Embryonic facial prominence (tissue), 1 donor: ENCODE measurements around the gene KIAA0232.
A peak's percentile ranks its signal among the peaks of the same experiment; 100 is the strongest.

Source experiments
- DNase-seq: peaks from one replicate; pipeline ENCODE4 v3.0.0-alpha.2; 2016; ENCODE audit errors: extremely low spot score

The KIAA0232 gene, protein sequence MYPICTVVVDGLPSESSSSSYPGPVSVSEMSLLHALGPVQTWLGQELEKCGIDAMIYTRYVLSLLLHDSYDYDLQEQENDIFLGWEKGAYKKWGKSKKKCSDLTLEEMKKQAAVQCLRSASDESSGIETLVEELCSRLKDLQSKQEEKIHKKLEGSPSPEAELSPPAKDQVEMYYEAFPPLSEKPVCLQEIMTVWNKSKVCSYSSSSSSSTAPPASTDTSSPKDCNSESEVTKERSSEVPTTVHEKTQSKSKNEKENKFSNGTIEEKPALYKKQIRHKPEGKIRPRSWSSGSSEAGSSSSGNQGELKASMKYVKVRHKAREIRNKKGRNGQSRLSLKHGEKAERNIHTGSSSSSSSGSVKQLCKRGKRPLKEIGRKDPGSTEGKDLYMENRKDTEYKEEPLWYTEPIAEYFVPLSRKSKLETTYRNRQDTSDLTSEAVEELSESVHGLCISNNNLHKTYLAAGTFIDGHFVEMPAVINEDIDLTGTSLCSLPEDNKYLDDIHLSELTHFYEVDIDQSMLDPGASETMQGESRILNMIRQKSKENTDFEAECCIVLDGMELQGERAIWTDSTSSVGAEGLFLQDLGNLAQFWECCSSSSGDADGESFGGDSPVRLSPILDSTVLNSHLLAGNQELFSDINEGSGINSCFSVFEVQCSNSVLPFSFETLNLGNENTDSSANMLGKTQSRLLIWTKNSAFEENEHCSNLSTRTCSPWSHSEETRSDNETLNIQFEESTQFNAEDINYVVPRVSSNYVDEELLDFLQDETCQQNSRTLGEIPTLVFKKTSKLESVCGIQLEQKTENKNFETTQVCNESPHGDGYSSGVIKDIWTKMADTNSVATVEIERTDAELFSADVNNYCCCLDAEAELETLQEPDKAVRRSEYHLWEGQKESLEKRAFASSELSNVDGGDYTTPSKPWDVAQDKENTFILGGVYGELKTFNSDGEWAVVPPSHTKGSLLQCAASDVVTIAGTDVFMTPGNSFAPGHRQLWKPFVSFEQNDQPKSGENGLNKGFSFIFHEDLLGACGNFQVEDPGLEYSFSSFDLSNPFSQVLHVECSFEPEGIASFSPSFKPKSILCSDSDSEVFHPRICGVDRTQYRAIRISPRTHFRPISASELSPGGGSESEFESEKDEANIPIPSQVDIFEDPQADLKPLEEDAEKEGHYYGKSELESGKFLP (N-terminal part only)

DNA sequence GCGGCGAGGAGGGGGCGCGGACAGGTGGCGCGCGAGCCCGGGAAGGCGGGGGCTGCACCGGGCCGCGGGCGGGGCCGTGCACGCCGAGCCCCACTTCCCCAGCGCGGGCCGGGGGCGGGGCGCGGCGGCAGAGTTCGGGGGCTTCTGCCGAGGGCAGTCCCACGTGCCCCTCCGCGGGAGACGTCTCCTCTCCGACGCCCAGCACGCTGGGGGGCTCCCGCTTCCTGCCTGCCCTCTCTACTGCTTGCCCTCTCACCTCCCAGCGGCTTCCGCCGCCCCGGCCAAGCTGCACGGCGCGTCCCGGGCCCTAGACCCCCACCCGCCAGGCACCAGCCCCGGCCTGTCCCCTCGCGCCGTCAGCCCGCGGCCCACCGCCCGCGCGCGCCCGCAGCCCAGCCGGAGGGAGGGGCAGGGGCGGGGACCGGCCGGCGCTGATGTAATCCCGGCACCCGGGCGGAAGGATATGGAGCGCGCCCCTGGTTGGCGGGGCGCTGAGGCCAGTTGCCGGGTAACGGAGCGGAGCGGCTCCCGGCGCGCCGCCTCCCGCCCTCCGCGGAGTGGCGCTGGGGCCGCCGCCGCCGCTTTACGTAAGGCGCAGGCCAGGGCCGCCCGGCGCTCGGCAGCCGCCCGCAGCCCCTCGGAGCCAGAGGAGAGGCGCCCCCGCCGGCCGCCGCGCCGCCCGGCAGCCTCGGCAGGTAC is at the start of gene KIAA0232:
TSS of gene KIAA0232 (plus strand) at position 581 of the 699 bp plus-strand sequence. CDS start 41,727 bp downstream, outside the sequence.
- DNase-seq = peak; percentile 87

DNA sequence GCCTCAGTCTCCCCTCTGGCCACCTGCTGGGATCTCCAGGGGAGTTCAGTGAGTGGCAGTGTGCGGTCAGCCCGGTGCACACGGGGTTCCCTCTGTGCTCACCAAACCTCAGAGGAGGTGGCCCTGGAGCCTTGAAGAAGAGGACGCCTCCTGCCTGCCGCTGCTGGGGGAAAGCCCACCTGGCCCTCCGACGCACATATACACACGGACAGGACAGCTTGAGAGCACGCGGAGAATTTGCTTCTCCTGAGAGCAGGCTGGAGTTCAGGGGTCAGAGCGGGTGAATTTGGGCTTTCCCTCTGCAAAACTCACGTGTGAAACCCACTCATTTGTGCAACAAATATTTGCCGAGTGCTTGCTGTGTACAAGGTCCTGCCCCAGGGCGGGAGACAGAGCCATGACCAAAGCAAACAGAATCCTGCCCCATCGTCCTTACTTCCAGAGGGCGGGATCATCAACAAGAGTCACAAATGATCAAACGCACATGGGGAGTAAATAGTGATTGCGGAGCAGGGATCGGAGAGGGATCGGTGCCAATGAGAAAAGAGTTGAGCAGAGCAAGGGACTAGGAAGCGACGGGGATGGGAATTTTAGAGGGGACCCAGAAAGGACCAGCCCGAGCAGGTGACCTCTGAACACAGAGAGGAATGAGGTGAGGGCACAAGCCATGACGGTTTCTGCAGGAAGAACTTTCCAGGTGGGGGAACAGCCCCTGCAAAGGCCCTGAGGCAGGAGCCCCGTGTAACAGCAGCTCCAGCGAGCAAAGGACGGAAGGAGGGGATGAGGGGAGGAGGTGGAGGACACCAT is 49.0 kb upstream of the KIAA0232 start:
- DNase-seq = peak; percentile 2

DNA sequence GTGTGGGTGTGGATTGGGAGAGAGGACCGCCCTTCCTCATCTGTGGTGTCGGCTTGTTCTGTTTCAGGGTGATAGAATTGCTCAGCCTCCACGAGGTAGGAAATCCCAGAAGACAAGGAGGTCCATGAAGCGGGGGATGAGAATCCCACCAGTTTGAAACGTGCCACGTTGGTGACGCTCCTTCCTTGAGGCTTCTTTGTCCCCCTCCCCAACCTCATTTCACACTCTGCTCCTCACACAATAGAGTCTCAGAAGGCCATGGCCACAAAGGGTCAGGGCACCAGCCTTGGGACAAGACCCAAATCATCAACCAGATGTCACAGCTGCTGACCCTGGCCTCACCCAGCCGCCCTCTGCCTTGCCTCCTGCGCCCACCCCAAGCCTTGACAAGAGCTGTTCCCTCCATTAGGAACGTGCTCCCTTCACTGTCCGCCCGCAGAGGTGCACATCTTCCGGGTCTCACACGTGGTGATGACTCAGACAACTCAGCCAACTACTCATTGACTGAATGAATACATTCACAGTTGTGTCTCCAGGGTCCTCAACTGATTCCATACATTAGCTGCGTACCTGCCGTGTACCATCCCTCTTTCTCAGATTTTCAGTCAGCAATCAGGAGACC is 48.3 kb upstream of the KIAA0232 start:
- no peak for DNase-seq

DNA sequence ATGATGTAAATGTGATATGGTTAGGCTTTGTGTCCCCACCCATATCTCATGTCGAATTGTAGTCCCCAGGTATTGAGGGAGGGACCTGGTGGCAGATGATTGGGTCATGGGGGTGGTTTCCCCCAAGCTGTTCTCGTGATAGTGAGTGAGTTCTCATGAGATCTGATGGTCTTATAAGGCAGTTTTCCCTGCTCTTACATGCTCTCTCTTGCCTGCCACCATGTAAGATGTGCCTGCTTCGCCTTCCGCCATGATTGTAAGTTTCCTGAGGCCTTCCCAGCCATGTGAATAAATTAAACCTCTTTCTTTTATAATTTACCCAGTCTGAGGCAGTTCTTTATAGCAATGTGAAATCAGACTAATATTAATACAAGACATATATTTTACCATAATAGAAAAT is 42.6 kb upstream of the KIAA0232 start:
- no peak for DNase-seq

DNA sequence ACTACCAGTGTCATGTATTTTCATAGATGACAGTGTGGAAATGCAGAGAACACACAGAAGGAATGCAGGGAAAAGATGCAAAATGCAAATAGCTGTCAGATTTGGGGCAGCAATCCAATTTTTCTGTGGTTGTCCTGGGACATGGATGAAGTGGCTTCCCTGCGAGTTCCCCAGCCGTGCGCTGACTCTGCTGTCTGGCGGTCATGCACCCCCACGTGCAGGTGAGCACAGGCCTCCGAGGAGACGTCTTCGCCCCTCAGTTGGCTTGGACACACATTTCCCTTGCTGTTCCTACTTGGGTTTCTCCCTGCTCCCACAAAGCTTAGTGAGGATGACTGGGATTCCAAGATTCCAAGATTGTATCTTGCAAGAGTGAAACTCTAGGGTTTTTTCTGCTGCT is 42.2 kb upstream of the KIAA0232 start:
- no peak for DNase-seq

DNA sequence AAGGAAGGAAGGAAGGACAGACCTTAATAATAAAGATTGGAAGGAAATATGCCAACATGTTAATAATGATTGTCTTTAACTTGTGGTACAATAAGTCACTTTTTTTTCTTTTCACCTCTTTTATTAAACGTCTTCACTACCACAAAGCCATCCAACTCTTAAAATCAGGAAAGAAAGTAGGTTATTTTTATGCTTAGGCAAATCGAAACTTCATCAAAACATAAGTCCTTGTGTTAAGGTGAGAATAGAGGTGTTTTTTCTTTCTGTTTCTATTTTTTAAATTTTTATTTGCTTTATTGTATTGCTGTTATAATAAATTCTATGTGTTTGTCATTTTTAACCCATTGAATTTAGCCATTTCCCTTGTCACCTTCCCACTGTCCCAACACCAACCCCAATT is 40.0 kb upstream of the KIAA0232 start:
- no peak for DNase-seq

DNA sequence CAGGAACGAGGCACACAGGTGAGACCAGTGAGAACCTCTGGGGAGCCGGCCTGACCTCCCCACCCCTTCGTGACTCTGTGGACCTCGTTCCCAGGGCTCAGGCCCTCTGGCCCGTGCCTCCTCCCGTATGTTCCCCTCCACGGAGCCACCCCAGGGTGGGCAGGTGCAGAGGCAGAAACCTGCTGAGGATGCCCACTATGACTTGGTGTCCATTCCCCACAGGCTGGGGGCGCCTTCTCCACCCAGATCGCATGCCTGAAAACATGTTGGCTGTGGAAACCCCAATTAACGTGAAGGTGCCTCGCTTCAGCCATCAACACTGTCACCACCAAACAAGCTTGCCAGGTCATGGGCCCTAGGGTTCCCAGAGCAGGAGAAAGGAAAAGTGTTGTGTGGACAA is 39.5 kb upstream of the KIAA0232 start:
- DNase-seq = no peak

DNA sequence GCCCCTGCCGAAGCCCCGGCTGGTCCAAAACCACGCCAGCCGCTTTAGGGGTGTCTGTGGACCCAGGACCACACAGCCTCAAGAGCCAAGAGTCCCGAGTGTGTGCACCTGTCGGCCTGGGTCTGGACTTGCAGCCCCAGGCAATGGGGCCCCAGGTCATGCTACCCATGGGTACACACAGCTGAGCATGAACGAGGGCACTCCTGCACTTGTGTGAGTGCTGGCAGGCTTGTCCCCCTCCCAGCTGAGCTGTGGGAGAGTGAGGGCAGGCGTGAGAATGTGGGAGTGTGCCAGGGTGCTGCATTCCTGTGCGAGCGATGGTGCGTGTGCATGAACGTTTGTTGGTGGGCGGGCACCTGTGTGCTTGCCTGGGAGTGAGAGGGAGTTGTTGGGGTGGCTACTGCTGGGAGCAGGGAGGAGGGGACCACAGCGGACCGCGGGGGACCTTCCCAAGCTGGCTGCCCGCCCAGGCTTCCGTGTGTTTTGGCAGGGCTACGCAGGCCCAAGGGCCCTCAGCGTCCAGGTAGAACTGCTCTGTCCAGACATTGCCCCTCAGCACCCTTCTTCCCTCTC is 35.7 kb upstream of the KIAA0232 start:
- DNase-seq = peak; percentile 5

DNA sequence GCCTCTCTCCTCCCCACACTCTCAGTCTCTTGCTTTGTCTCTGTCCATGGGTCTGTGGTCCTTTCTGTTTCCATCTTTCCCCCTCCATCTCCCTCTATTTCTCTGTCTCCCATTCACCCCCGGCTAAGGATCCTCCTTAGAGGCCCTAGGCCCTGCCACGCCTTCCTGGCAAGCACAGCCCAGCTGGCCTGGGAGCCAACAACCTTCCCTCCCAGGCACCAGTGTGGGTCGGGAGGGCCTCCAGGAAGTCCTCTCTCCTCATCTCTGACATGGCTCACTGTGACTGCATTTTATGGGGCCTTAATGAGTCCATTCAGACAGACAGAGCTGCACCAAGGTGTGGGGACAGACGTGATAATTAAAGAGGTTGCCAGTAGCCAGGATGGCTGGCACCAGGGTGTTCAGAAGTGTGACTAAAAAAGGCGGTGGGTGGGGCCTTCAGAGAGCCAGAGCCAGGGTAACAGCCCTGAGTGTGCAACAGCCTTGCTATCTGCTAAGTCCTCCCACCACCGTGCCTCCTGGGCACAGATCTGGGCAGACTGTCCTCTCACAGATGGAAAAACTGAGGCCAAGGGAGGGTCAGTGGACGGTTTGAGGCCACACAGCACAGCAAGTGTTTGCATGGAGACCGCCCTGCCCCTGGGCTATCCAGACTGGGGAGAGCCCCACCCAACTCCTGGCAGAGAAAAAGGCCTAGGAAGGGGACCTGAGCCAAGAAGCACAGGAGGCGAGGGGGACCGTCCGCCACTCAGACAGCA is 35.1 kb upstream of the KIAA0232 start:
- peak; percentile 3 for DNase-seq

DNA sequence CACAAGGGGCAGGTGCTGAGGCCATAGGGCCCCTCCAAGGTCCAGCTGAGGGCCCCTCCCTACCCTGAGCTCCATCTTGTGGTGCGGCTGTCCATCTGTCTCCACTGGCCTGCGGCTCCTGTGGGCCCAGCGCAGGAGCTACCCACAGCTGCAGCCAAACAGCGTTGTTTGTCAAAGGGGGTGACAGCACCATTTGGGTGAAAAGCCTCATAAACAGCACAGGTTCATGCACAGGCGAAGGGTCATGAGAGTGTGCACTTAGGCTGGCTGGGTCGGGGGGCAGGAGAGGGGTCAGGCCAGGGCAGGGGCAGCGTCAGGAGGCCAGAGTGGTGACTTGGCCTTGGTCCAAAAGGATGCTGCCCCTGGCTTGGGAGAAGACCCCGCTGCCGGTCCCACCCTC is 34.2 kb upstream of the KIAA0232 start:
- no peak for DNase-seq

DNA sequence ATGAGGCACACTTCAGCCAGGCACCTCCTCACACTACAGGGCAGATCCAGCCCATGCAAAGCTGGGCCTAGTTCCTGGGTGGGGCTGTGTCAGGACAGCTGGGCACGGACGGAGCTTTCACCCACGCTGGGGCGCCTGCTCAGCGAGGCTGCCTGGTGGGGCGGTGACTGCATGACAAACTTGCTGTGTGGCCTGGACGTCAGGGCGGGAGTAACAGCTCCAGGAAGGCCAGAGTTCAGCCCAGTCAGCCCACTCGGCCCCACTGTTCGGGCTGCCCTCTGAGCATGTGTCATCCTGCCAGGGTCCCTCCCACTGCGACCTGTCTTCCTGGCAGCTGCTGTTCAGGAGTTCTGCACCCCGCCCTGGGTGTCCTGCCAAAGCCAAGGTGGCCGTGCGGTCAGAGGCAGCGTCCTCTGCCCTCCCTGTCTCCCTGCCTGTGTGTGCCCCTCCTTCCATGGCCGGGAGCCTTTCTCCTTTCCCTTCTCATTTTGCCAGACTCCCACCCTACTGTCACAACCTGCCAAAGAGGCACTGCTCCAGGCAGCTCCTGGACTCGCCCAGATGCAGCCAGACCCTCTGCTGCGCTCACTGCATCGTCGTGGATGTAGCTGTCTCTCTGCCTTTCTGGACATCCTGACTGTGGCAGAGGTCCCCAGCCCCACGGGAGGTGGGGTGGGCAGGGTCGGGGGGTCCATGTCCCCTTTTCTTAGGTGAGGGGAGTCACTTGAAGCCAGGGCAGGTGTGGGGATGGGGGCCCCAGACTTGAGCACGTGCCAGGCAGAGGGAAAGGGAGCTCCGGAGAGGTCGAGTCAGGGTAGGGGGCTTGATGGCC is 33.0 kb upstream of the KIAA0232 start:
- DNase-seq = peak; percentile 3

DNA sequence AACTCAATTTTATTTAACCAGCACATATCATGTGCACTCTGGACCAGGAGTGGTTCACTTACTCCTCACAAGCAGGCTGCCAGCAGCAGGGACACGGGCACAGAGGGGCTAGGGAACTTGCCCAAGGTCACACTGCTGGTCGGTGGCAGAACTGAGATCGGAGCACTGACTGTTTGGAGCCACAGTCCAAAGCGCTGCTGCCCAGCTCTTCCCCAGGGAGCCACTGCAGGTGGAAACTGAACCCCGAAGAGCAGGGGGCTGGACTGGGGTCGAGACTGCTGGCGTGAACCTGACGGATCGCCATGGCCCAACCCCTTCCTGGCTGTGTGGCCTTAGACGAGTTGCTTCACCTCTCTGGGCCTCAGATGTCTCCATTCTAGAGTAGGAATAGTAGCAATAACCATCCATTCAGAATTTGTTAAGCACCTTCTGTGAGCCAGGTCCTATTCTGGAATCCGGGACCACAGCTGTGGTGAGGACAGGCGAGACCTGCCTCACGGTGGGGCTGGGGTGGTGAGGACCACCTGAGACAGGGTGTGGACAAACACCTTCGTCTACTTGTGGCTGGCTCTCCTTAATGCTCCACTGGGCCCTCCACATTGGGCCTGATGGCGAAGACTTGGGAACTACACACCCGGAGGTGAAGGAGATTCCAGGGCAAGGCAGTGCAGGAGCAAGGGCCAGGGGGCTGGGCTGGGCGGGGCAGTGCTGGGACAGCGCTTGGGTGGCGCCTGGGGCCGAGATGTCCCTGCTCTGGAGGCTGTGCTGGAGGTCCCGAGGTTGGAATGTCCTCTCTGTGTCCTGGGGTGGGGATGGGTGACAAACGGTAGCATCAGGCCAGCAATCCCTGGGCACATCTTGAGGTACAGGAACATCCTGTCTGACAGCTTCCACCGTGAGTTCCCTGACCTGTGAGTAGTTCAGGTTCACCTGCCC is 32.0 kb upstream of the KIAA0232 start:
- DNase-seq = peak; percentile 4

DNA sequence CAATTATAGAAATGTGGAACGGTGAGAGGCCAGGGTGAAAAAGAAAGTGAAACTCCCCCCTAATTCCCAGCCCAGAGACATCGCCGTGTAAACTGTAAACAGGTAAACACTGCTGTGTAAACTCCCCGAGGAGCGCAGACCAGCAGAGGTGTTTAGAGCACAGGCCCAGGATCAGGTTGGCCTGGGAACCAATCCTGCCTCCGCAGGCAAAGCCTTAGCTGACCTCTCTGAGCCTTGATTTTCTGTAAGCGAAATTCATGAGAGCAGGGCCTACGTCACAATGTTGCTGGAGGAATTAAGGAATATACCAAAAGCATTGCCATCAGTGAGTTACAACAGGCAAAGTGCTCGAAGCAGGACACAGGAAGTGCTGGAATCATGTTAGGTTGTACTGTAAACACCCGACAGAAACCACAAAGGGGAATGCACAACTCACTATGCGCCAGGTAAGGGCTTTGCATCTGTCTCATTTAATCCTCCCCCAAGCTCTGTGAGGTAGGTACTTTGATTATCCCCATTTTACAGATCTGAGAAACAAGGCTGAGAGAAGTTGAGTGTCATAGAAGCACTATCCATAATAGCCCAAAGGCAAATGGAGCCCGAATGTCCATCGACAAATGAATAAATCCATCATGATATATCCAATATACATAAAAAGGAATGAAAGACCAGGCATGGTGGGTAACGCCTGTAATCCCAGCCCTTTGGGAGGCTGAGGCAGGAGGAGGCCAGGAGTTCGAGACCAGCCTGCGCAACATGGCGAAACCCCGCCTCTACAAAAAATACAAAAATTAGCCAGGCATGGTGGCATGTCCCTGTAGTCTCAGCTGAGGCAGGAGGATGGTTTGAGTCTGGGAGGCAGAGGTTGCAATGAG is 30.7 kb upstream of the KIAA0232 start:
- DNase-seq = no peak

DNA sequence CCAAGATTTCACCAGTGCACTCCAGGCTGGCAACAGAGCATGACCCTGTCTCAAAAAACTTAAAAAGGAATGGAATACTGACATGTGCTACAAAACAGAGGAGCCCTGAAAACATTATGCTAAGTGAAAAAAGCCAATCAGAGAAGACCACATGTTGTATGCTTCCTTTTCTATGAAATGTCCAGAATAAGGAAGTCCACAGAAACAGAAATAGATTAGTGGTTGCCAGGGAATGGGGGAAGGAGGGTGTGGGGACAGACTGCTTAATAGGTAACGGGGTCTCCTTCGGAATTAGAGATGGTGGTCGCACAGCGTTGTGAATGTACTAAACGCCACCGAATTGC is 30.1 kb upstream of the KIAA0232 start:
- DNase-seq = no peak

DNA sequence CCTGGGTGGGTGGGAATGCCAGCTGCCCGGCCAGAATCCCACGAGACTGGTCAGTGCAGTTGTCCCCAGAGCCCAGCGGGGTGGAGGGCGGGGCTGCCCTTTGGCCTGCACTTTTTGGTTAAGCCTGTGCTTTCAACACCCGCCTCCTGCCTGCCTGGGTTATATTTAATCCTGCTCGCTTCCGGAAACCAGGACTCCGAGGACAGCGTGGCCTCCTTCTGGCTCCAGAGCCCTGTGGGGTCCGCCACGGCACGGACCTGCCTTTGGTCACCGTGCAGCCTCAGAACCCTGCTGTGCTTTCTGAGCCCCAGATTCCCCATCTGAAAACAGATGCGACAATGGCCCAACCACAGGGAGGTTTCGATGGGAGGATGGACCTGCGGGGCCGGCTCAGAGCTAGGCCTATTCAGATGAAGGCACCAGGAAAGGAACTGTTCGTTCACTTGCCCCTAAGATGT is 29.4 kb upstream of the KIAA0232 start:
- no peak for DNase-seq

DNA sequence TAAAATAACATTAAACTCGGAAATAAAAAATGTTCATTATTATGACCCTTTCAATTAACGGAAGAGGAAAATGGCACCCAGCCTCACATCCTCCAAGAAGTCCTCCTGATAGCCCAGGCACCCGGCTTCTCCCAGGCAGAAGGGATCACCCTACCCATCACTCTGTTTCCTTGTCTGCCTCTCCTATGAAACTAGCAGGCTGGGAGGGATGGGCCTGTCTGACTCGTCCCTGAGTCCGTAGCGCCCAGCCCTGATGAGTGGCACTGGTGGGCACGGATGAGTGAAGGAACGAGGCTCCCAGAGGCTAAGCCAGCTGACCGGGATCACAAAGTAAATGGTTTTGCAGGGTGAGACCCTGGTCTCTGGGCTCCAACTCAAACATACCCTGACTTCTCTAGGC is 28.6 kb upstream of the KIAA0232 start:
- no peak for DNase-seq
